Dermis blood vessel endothelial cell (primary cell): ENCODE measurements around the gene METTL9. TPM values are rescaled to one million over a fixed set of nuclear protein-coding genes. Genes with fewer than 3 reads are reported as not detected.
A peak's percentile ranks its signal among the peaks of the same experiment; 100 is the strongest.
"Not testable (repeated sequence)": the region's sequence is repeated elsewhere in the genome, so short reads cannot be mapped to it uniquely, and the experiment has no call there.

ENCODE experiments used
- DNase-seq: peaks from one replicate; pipeline ENCODE4 v3.0.0; 2010
- total RNA-seq: library from RNA; depleted of rRNA; stranded (reverse); fragments of >200 nt; gene quantifications from 2 replicates; pipeline ENCODE4 v1.2.3, GENCODE V29; 2014

Gene METTL9
- total RNA-seq, 1 donor from 2014 or later: 265 TPM

DNA sequence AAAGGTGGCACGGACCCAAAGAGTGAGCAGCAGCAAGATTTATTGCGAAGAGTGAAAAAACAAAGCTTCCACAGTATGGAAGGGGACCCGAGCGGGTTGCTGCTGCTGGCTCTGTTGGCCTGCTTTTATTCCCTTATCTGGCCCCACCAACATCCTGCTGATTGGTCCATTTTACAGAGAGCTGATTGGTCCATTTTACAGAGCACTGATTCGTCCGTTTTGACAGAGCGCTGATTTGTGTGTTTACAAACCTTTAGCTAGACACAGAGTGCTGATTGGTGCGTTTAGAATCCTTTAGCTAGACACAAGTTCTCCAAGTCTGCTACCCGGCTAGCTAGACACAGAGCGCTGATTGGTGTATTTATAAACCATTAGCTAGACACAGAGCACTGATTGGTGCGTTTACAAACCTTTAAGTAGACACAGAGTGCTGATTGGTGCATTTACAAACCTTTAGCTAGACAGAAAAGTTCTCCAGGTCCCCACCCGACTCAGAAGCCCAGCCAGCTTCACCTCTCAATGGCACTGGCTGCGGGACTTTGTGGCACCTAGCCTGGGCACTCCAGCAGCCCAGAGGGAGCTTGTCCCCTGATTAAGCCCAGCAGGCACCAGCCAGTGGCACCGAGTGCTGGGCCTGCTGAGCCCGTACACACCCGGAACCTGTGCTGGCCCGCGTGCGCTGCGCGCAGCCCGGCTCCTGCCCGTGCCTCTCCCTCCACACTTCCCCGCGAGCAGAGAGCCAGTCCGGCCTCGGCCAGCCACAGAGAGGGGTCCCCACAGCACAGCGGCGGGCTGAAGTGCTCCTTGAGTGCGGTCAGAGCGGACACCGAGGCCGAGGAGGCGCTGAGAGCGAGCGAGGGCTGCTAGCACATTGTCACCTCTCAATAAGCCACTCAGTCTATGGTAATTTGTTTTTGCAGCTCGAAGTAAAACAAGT lies 37.9 kb downstream of the METTL9 start:
- DNase-seq: no peak

DNA sequence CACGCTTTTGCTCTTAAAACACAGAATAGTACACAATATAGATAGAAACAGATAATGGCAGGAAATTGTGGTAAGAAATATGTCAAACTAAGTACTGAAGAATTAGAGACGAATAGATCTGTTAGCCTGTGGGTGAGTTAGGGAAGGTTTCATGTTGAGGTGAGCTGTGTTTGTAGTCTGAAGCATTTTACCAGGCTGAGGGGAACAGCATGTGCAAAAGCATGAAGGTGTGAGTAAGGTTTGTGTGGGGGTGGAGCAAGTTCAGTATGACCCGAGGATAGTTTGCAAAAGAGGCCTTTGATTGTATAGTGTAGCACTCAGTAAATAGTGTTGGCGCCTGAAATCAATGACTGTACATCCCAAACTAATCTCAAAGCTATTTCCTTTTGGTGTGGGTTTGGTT lies 39.2 kb downstream of the METTL9 start:
- peak; percentile 31 for DNase-seq

DNA sequence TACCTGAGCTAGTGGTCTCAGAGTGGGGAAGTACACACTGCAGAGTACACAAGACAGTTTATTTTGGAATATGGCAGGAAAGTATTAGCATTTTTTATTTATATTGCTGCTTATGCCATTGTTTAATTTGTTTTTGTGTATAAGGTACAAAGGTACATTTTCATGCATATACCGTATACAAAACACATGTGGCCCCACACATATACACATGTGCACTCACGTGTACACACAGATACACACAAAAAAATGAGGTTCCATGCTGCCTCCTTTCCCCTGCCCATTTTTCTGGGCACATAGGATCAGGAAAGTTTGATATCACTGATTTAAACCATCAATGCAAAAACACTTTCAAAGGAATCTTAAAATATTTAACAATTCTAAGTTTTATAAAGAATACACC lies 40.1 kb downstream of the METTL9 start:
- no peak for DNase-seq

DNA sequence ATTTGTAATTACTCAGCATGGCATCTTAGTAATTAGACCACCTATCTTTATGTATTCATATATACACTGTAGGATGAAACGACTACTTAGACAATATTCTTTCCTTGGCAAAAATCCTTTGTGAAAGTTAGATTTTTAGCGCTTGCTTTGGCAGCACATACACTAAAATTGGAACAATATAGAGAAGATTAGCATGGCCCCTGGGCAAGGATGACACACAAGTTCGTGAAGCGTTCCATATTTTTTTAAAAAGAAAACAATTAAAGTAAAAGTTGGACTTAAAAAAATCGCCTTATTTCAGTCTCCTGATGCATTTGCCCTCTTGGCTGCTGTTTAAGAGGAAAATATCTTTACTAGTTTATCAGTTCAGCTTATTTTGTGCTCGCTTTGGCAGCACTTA lies 42.5 kb downstream of the METTL9 start:
- DNase-seq: no peak

DNA sequence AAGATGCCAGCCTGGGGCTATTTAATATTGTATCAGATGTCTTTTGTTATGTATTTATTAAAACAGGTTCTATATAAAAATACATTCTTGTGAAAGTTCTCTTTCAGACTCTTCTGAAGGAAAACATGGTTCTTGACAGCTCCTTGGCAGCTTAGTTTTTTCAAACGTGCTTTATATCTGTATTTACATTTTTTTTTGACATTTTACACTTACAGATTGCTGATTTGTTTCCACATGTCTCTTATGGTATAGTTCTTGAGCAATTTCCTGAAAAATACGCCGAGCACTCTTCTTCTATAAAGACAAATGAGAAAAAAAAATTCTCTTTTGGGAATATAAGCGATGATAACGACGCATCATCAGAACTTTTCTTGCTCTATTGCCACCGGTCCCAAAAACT lies 43.5 kb downstream of the METTL9 start:
- no peak for DNase-seq

DNA sequence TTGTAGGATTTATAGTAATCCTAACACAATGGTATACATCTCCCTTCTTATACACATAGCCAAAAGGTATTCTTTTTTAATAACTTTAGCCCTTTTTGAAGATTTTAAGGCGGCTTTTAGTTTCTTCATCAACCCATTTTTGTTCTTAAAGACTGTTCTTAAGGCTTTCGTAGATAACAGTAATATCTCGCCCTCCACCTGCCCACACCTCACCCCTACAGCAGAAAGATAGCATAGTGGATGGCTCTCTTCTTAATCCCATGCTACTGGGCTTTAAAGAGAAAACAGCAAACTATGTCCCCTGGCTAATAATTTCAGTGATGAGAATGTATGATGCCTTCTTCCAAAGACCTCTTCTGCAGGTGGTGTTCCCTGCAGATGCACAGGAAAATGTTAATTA lies 44.4 kb downstream of the METTL9 start:
- no peak for DNase-seq

DNA sequence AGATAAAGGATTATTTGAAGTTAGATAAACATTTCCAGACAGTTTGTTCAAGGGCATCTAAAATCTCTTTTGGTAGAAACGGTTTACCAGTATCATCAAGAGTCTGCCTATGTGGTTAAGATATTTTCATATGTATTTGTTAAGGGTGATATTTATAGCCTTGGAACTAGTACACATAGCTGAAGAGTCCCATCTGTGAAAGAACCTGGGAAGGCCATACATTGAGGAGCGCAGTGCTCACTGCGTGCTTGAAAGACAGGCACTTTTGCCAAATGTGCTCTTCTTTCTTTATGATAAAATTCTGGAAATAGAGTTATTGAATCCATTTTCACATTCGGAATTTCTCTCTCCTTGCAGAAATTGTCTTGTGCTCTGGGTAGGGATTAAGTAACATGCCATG lies 45.3 kb downstream of the METTL9 start:
- DNase-seq: no peak

DNA sequence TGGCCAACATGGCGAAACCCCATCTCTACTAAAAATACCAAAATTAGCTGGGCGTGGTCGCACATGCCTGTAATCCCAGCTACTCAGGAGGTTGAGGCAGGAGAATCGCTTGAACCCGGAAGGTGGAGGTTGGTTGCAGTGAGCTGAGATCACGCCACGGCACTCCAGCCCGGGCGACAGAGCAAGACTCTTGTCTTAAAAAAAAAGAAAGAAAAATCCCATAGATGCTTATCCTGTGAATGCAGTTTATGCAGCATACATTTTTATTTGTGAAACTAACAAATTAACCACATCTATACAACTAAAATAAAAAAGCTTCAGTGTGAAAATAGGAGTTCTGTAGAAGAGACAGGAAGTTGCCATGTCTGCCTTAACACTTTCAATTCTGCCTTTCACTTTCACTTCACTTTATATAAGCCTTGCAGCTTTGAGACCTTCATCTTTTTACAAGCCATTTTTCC lies 45.9 kb downstream of the METTL9 start:
- DNase-seq: peak; percentile 33

DNA sequence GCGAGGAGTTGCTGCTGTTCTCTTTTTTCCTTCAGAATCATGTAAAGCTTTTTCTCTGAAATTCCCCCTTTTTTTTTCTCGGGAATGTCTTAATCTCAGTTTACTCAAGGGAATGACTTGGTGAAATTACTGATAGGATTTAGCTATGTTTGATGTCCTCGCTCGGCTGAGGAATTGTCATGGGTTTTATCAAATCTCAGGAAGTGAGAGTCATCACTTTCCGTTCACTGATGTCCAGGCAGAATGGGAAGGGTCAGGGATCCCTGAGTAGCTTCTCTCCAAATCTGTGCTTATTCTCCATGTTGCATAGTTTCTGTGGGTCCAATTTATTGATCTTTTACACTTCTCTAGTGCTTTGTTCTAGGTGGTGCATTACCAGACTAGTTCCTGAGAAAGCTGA lies 46.7 kb downstream of the METTL9 start:
- DNase-seq: peak; percentile 51

DNA sequence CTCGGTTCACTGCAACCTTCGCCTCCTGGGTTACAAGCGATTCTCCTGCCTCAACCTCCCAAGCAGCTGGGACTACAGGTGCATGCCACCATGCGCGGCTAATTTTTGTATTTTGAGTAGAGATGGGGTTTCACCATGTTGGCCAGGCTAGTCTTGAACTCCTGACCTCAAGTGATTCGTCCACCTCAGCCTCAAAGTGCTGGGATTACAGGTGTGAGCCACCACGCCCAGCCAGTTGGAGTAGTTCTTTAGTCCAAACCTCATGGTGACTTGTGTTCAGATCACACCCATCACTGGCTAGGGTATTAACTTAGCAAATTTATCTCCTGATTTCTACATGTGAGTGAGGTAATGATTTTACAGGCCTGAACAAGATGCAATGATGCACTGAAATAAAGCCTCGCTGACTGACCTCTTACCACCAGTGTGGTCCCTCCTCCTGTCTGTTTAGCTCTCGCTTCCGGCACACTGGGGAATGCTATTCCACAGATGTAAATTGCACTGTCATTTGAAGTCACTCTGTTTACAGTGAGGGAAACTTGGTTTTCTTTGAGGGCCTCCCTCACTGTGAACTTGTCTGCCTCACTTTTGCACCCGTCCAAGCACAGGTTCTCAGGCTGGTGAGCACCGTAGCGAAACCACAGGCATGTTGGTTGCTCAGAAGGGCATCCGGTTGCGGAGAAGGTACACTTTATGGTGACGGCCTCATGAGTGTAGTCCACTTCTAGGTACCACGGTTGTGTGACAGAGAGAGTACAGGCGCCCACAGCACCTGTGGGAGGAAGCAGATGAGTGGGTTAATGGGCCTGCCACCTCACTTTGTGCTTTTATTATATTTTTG lies 47.6 kb downstream of the METTL9 start:
- DNase-seq: no peak

DNA sequence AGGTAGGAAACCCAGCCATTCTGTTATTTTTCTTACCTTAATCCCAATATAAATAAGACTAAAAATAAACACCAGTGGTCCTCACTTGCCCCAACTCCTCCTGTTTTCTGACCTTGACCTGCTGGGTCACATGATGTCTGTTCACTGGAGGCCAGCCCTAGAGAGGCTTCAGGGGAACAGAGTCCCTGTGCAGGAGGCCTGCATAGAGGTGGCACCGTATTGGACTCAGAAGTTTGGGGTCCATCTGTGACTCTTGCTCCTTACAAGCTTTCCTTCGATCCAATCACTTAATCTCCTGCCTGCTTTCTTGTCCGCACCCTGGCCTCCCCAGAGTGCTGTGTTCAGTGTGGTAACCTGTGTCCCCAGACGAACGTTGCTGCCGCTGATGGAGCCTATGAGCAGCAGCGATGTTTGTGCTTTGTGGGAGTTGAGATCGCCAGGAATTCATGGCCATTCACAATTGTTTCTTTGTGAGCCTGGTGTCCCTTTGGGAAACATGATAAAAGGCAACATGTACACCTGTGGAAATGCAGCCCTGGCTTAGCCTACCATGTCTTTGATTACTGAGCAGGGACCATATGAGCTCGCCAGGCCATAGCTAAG lies 48.3 kb downstream of the METTL9 start:
- DNase-seq: no peak

DNA sequence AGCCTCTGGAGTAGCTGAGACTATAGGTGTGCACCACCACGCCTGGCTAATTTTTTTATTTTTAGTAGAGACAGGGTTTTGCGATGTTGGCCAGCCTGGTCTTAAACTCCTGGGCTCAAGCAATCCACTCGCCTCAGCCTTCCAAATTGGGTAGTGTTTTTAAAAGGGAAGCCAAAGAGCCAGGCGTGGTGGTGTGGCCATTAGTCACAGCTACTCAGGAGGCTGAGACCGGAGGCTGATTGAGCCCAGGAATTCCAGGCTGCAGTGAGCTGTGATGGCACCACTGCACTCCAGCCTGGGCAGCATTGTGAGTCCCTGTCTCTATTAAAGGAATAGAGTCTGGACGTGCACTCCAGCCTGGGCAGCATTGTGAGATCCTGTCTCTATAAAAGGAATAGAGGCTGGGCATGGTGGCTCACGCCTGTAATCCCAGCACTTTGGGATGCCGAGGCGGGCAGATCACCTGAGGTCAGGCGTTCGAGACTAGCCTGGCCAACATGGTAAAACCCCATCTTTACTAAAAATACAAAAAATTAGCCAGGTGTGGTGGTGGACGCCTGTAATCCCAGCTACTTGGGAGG lies 50.5 kb downstream of the METTL9 start:
- not testable (repeated sequence) for DNase-seq

DNA sequence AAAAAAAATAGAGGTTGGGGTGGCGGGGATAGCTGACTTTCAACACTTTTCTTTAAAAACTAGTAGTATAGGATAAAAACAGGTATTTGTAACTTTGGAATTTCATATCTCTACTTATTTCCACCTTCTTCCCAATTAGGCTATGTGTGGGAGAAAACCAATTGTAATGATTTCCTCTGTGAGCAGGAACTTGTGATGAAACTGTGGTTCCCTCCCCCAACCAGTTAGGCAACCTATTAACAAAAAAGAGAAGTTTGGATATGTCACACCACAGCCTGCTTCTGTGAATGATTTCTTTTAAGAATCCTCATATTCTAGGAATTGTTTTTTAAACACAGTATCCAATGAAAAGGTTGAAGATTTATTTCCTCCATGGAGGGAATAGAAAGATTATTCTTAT lies 51.1 kb downstream of the METTL9 start:
- DNase-seq: peak; percentile 43

DNA sequence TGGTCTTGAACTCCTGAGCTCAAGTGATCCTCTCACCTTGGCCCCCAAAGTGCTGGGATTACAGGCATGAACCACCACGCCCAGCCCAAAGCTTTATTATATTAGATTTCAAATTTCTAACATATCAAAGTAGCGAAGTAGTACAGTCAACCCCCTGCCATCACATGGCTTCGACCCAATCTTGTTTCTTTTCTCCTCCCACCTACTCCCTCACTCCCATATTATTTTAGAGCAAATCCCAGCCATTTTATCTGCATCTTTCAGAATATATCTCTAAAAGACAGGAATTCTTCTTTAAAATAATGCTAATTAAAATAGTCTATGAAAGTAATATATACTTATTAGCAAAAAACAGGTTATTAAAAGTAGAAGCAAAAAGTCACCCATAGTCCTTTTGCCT lies 52.1 kb downstream of the METTL9 start:
- no peak for DNase-seq

DNA sequence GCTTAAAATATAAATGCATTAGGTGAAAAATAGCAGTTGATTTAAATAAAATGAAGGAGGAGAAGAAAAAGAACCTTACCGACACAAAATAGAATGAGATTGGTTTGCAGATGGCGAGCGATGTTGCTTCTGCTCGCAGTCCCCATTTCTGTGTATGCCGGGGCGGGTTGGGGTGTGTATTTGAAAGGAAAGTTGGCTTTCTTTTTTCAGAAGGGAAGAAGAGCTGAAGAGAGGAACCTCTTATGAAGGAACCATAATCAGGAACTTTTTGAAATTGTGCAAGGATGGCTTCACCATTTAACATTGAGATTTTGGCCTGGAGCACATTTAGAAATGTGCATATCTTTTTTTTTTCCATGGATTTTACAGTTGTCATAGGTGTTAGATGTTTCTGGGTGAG lies 53.1 kb downstream of the METTL9 start, which contains the start of gene IGSF6:
Gene IGSF6 (minus strand): TSS at position 156 of the 400 bp plus-strand sequence. CDS start 10 bp downstream, at position 146.
- DNase-seq: no peak

DNA sequence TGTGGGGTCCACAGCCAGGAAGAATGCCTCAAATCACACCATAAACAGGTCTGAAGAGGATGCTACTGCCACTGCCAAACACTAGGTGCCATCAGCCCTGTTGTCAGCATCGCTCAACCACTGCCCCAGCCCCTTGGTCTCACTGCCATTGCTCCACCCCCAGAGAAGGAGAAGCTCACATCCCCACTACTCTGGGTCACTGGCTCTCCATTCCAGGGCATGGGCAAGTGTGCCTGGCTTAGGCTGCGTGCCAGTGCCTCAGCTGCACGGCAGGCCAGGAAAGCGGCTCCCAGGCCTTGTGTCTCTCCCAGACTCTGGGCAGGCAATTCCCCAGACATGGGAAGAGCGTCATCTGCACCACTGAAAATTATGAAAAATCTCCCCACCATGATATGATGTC lies 54.2 kb downstream of the METTL9 start:
- no peak for DNase-seq

DNA sequence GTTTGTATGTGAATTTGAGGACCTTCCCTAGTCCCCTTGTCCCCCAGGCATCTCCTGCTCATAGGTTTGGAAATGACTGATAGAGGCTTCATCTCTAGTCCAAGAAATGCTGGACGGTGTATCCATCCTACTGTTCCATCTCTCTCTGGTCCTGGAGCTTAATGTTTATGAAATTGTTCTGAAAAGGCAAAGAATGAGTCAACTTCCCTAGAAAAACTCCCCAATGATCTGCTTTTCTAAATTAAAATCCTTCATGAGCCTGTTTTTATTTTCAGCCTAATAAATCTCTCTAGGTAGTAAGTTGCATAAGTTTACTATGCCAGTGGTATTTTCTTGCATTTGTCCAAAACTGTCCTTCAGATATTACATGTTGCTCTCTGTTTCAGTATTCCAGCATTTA lies 55.1 kb downstream of the METTL9 start:
- peak; percentile 14 for DNase-seq

DNA sequence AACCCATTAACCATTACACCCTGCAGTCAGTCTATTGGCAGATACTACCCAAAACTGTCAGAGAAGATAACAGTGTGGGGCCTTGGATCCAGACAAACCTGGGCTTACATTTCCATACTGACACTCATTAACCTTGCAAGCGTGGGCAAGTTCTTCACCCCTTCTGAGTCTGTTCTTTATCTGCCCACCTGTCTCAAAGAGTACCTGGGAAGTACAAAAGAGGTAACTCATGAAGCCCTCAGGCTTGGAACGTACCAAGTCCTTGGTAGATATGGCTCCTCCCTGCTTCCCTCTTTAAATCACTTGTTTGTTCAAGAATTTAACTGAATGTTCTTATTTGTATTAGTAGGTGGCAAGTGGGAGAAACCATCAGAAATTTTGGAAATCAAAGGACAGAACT lies 55.5 kb downstream of the METTL9 start:
- no peak for DNase-seq

DNA sequence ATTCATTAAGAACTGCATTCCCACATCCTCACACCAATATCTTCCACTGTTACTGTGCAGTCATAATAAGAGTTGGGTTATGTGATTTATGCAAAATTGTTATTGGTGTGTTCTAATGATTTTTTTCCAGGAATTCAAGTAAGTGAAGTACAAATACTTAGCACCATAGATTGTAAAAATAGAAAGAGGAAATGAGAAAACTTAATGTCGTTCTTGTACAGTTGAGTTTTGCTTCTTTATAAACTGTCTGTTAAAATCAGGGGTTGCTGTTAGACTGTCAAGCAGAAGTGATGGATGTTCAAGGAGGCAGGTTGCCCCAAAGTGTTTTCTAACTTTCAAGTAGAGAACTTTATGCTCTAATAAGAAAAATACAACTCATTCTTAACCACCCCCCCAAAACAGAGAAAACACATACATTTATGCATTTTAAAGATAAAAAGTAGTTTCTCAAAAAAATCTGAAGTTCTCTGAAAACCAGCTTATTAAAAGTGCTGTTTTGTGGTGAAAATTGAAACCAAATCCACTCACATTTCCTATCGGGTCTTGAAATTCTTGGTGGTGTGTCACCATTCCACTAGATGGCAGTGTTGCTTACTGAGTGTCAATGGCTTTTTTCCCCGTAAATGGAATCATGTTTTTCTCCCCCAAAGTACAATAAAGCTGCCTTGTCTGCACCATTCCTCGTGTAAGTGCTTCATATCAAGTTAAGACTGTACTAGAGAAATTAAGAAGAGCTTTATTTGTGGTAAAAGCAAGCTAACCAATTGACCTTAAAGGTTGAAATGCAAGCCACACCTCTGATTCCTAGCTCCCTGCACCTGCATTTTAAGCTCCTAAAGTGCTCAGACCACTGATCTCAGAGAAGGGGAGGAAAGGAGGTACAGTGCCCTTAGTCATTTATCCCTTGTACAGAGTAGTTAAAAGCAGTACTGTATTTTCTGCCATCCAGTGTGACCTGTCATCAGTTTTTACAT lies 57.7 kb downstream of the METTL9 start:
- DNase-seq: peak; percentile 79

DNA sequence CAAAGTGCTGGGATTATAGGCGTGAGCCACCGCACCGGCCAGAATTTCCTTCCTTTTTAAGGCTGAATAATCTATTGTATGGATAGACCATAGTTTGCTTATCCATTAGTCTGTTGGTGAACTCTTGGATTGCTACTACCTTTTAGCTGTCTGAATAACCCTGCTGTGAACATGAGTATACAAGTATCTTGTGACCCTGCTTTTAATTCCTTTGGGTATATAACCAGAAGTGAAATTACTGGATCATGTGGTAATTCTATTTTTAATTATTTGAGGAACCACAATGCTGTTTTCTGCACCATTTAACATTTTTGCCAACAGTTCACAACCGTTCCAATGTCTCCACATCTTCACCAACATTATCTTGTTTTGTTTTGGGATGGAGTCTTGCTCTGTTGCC lies 59.7 kb downstream of the METTL9 start:
- no peak for DNase-seq

DNA sequence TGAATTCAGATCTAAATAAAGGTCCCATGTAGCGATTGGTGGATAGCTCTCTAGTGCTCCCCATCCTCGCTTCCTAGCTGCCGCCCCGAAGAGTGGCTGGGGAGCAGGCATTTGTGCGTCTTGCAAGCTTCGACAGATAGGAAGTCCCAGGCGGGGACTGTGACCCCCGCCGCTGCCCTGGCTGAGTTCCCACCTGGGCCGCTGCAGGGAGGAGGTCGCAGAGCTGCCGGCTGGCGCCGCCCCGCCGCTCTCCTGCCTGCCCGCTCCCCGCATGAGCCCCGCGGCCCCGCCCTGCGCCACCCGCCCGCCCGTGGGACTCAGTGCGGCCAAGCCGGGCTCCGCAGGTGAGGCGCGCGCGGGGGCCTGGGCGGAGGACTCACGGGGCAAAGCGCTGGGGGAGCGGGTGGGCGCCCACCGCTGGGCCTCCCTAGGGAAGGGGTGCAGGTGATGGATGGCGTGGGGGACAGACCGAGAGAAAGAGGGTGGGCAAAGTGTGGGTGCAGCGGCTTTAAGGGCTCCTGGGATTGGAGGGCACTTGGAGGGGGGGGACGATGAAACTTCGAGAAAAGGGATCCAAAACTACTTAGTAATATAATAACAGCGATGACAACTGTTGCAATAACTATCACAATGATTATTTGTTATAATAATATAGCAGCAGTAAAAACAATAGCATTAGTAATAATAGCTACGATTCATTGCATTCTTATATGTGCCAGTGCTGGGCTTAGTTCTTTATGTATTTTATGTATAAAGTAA lies 64.7 kb downstream of the METTL9 start, which contains the start of gene OTOA:
Gene OTOA (plus strand): TSS at position 80 of the 759 bp plus-strand sequence. CDS start 14,547 bp downstream, outside the sequence.
- no peak for DNase-seq
